GM23338 (cell line): Measurements from ENCODE around the gene GNPTAB. TPM values are rescaled to one million over a fixed set of nuclear protein-coding genes. Genes with fewer than 3 reads are reported as not detected.
"Not testable (repeated sequence)": the region's sequence is repeated elsewhere in the genome, so short reads cannot be mapped to it uniquely, and the experiment has no call there.

Experiments
- ATAC-seq: fragments of 200-7000 bp; cut with Tn5 transposase; 3 replicates; pipeline ENCODE4 v1.9.1; 2020
- DNase-seq: peaks from one replicate; pipeline ENCODE4 v3.0.0-alpha.2; 2015; ENCODE audit warnings: low spot score
- H2AFZ ChIP-seq: fragments of 200-600 bp; sonication (generic); 2 replicates; pipeline ENCODE4 v1.8.0; 2016; ENCODE audit warnings: antibody characterized with exemption, mild to moderate bottlenecking, moderate library complexity
- H3F3A ChIP-seq: fragments of 200-600 bp; sonication (generic); replicated peaks from 2 replicates; pipeline ENCODE4 v1.8.0; 2017; ENCODE audit warnings: antibody characterized with exemption, mixed run types, low read depth
- H3K27ac ChIP-seq: fragments of 200-600 bp; sonication (generic); 2 replicates; pipeline ENCODE4 v1.6.1; 2016; ENCODE audit warnings: low read depth
- H3K27me3 ChIP-seq: fragments of 200-600 bp; sonication (generic); 2 replicates; pipeline ENCODE4 v1.8.0; 2016; ENCODE audit warnings: mild to moderate bottlenecking, mixed run types, moderate library complexity; ENCODE audit not compliant: insufficient read depth
- H3K36me3 ChIP-seq: fragments of 200-600 bp; sonication (generic); 2 replicates; pipeline ENCODE4 v1.8.0; 2016; ENCODE audit warnings: mild to moderate bottlenecking; ENCODE audit not compliant: insufficient read depth
- H3K4me1 ChIP-seq: fragments of 200-600 bp; sonication (generic); 2 replicates; pipeline ENCODE4 v1.8.0; 2016; ENCODE audit warnings: mild to moderate bottlenecking, moderate library complexity; ENCODE audit not compliant: insufficient read depth
- H3K4me2 ChIP-seq: fragments of 200-600 bp; sonication (generic); 2 replicates; pipeline ENCODE4 v1.7.1; 2017; ENCODE audit warnings: mixed run types
- H3K4me3 ChIP-seq: fragments of 200-600 bp; sonication (generic); 2 replicates; pipeline ENCODE4 v1.6.1; 2016; ENCODE audit warnings: mixed run types
- H3K79me2 ChIP-seq: fragments of 200-600 bp; sonication (generic); replicated peaks from 2 replicates; pipeline ENCODE4 v1.8.0; 2017; ENCODE audit warnings: mild to moderate bottlenecking; ENCODE audit not compliant: insufficient read depth
- H3K9me2 ChIP-seq: fragments of 200-600 bp; sonication (generic); 2 replicates; pipeline ENCODE4 v1.8.0; 2017; ENCODE audit not compliant: insufficient read depth
- H4K20me1 ChIP-seq: fragments of 200-600 bp; sonication (generic); replicated peaks from 2 replicates; pipeline ENCODE4 v1.8.0; 2017; ENCODE audit warnings: mild to moderate bottlenecking; ENCODE audit not compliant: insufficient read depth
- H3K27ac Mint-ChIP-seq: 2 replicates; pipeline ENCODE4 v1.8.0; 2020; ENCODE audit warnings: inconsistent platforms, mild to moderate bottlenecking, moderate library complexity, mixed read lengths
- H3K27me3 Mint-ChIP-seq: 3 replicates; pipeline ENCODE4 v1.8.0; 2022; ENCODE audit warnings: low read depth, mild to moderate bottlenecking, moderate library complexity, mixed read lengths, inconsistent platforms; ENCODE audit not compliant: insufficient read depth, poor library complexity
- H3K36me3 Mint-ChIP-seq: 3 replicates; pipeline ENCODE4 v1.8.0; 2021; ENCODE audit warnings: low read depth, mild to moderate bottlenecking, inconsistent platforms, moderate library complexity, mixed read lengths
- H3K4me1 Mint-ChIP-seq: 3 replicates; pipeline ENCODE4 v1.8.0; 2020; ENCODE audit warnings: mild to moderate bottlenecking, inconsistent platforms, mixed read lengths
- H3K4me3 Mint-ChIP-seq: 3 replicates; pipeline ENCODE4 v1.8.0; 2021; ENCODE audit warnings: moderate library complexity, mild to moderate bottlenecking, inconsistent platforms, mixed read lengths
- H3K9me3 Mint-ChIP-seq: 3 replicates; pipeline ENCODE4 v1.8.0; 2020; ENCODE audit warnings: moderate library complexity, mild to moderate bottlenecking, inconsistent platforms, mixed read lengths
- EZH2 ChIP-seq: fragments of 200-600 bp; sonication (generic); IDR thresholded peaks from one replicate; pipeline ENCODE4 v1.8.0; 2017; ENCODE audit warnings: antibody characterized with exemption, mild to moderate bottlenecking, low read depth; ENCODE audit not compliant: unreplicated experiment
- EZH2phosphoT487 ChIP-seq: fragments of 200-600 bp; sonication (generic); IDR thresholded peaks from one replicate; pipeline ENCODE4 v1.8.1; 2018; ENCODE audit warnings: antibody characterized with exemption; ENCODE audit not compliant: unreplicated experiment
- NANOG ChIP-seq: IDR thresholded peaks from 2 replicates; pipeline ENCODE4 v1.6.1; 2016; ENCODE audit warnings: antibody characterized with exemption, borderline replicate concordance
- STAT1 ChIP-seq: IDR thresholded peaks from one replicate; pipeline ENCODE4 v1.6.1; 2016; ENCODE audit warnings: antibody characterized with exemption; ENCODE audit not compliant: unreplicated experiment
- ZNF114 ChIP-seq: fragments of 250-450 bp; sonication (Bioruptor Pico); IDR thresholded peaks from 2 replicates; pipeline ENCODE4 v1.5.0; 2020; ENCODE audit warnings: mild to moderate bottlenecking, moderate library complexity
- ZNF331 ChIP-seq: fragments of 250-450 bp; sonication (Bioruptor Pico); IDR thresholded peaks from 2 replicates; pipeline ENCODE4 v1.5.0; 2020; ENCODE audit warnings: low read depth, mild to moderate bottlenecking, moderate library complexity
- ZNF462 ChIP-seq: fragments of 250-450 bp; sonication (Bioruptor Pico); IDR thresholded peaks from 2 replicates; pipeline ENCODE4 v1.5.0; 2020; ENCODE audit warnings: mild to moderate bottlenecking, moderate library complexity
- polyA plus RNA-seq: library from polyadenylated mRNA; unstranded; fragments of >200 nt; fragmentation: Nextera tagmentation; extraction: Ambion mirVana; gene quantifications from 2 replicates; pipeline ENCODE4 v1.2.1, GENCODE V29; 2016
- total RNA-seq: library from RNA; depleted of rRNA; stranded (reverse); fragments of >200 nt; shearing (Covaris generic); gene quantifications from 2 replicates; pipeline ENCODE4 v1.2.3, GENCODE V29; 2014

GNPTAB gene
- total and polyA plus RNA-seq, 2 experiments from 2014 or later: 23.6 to 58.3 TPM

- no peaks in the 10 kb centered on the region for H3F3A ChIP-seq
- no peaks in the 10 kb centered on the region for H3K79me2 ChIP-seq
- DNase-seq: no peak
- Mint-ChIP-seq H3K9me3 (no peaks in the 10 kb centered on the region), H3K27ac (no peak overlapping the region), H3K27me3 (peaks cover 3% of the 10 kb centered on the region), H3K4me3 (no peak overlapping the region), H3K36me3 (peaks cover 3% of the 10 kb centered on the region; the same call in 1 of the 3 replicates), H3K4me1 (no peaks in the 10 kb centered on the region)
- H3K27me3 ChIP-seq: no peaks in the 10 kb centered on the region
- H3K36me3 ChIP-seq: no peaks in the 10 kb centered on the region
- no peaks in the 10 kb centered on the region; the same call in 1 of the 2 replicates for H4K20me1 ChIP-seq
- H3K4me2 ChIP-seq: no peak overlapping the region
- H3K9me2 ChIP-seq: no peaks in the 10 kb centered on the region
- no peak for ATAC-seq
- no peak for TF ChIP-seq ZNF462
- TF ChIP-seq EZH2phosphoT487: no peak
- no peak for TF ChIP-seq NANOG
- no peak for TF ChIP-seq ZNF114
- no peak for TF ChIP-seq ZNF331
- TF ChIP-seq STAT1: no peak
- no peak for TF ChIP-seq EZH2
- H3K4me3 ChIP-seq: no peak overlapping the region
- H2AFZ ChIP-seq: no peak overlapping the region
- no peaks in the 10 kb centered on the region for H3K4me1 ChIP-seq
- no peak overlapping the region for H3K27ac ChIP-seq
These were observed 93.3 kb downstream of the GNPTAB start for GRCh38 chr12:101737476-101737875.

- H3K4me1 ChIP-seq, H3K4me3 Mint-ChIP-seq, H3F3A ChIP-seq, H3K79me2 ChIP-seq, H3K4me2 ChIP-seq, H3K4me1 Mint-ChIP-seq, H3K36me3 ChIP-seq, ATAC-seq, H3K27ac Mint-ChIP-seq, H3K36me3 Mint-ChIP-seq, H3K27ac ChIP-seq, H4K20me1 ChIP-seq, H3K9me3 Mint-ChIP-seq, H2AFZ ChIP-seq, DNase-seq, H3K4me3 ChIP-seq, H3K9me2 ChIP-seq, H3K27me3 ChIP-seq, H3K27me3 Mint-ChIP-seq: not testable (repeated sequence)
These were observed 96.3 kb downstream of the GNPTAB start for GRCh38 chr12:101734482-101734881.
